AG04449 (cell line): ENCODE measurements around the gene APOBEC3B.
"Not testable (repeated sequence)": the region's sequence is repeated elsewhere in the genome, so short reads cannot be mapped to it uniquely, and the experiment has no call there.

Source experiments
- CTCF ChIA-PET: fragments of 350-600 bp; formaldehyde crosslinking; extraction: SDS; loops from one replicate; lab custom pipeline; 2021; ENCODE audit warnings: antibody characterized with exemption; lab: Yijun Ruan, JAX
- POLR2A ChIA-PET: fragments of 400-600, 350-600 bp; formaldehyde crosslinking; extraction: SDS; loops from one replicate; lab custom pipeline; 2020; ENCODE audit warnings: antibody characterized with exemption, inconsistent platforms; lab: Yijun Ruan, JAX
- DNase-seq: peaks from one replicate; pipeline ENCODE4 v3.0.0-alpha.2; 2010; ENCODE audit warnings: low read depth, low spot score
- H3K4me3 ChIP-seq: 2 replicates; pipeline ENCODE4 v1.5.1; 2011; ENCODE audit warnings: low read depth, mild to moderate bottlenecking, control low read depth, low read length
- TF ChIP-seq, protein P1 (sequence below): IDR thresholded peaks from one replicate; pipeline ENCODE4 v1.5.1; 2011; ENCODE audit warnings: mild to moderate bottlenecking, moderate library complexity, low read length, control low read depth, inconsistent platforms; ENCODE audit not compliant: insufficient read depth; ENCODE audit errors: missing control alignments

Gene APOBEC3B

DNA sequence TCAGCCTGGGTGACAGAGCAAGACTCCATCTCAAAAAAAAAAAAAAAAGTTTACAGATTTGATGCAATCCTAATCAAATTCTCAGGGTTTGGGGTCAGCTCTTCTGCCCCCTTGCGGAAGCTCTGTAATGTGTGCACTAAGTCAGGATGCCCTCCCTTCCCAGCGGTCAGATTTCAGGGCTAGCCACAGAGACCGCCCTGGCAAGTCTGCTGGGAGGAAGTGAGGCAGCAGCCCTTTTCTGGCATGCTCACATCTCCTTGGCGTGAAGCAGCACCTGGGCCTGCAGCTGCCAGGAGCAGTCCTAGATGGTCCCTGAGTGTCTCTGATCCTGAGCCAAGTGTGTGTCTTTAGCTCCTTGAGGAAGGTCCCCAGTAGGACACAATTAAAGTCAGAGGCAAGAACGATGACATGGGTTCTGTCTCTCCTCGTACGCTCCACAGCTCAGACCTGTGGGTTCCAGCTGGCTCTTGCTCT, 21.1 kb downstream of the APOBEC3B start:
- ChIA-PET CTCF (interaction anchor here (0.6 to 12.3 kb wide), 38 partner anchors 8 to 951 kb away, joined by 3 to 238 read pairs (median 4); partner anchors contain the start of genes APOBEC3C, CBX6 and NPTXR), POLR2A (interaction anchor here (0.6 kb wide), 1 partner anchor 308 kb away, joined by 4 read pairs; no protein-coding TSS in a partner anchor)
- peak; percentile 26 for DNase-seq

DNA sequence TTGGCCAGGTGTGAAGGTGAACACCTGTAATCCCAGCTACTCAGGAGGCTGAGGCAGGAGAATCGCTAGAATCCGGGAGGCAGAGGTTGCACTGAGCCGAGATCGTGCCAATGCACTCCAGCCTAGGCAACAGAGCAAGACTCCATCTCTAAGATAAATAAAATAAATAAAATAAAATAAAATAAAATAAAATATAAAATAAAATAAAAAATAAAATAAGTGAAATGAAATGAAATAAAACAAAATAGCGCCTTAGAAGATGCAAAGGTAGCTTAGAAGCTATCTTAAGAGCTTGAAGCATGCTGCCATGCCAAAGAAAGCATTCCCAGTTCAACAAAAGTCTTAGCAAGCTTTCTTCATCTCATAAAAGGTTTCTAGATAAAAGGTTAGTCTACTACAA, 25.0 kb downstream of the APOBEC3B start:
- ChIA-PET CTCF (interaction anchor here (0.7 to 12.3 kb wide), 10 partner anchors 91 to 955 kb away, joined by 3 to 238 read pairs (median 4); partner anchors contain the start of gene CBX6), POLR2A (no interaction called here)
- TF ChIP-seq, protein P1, sequence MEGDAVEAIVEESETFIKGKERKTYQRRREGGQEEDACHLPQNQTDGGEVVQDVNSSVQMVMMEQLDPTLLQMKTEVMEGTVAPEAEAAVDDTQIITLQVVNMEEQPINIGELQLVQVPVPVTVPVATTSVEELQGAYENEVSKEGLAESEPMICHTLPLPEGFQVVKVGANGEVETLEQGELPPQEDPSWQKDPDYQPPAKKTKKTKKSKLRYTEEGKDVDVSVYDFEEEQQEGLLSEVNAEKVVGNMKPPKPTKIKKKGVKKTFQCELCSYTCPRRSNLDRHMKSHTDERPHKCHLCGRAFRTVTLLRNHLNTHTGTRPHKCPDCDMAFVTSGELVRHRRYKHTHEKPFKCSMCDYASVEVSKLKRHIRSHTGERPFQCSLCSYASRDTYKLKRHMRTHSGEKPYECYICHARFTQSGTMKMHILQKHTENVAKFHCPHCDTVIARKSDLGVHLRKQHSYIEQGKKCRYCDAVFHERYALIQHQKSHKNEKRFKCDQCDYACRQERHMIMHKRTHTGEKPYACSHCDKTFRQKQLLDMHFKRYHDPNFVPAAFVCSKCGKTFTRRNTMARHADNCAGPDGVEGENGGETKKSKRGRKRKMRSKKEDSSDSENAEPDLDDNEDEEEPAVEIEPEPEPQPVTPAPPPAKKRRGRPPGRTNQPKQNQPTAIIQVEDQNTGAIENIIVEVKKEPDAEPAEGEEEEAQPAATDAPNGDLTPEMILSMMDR, result no peak
- DNase-seq, result no peak
- H3K4me3 ChIP-seq, result no peak overlapping the region

More for the DNA sequence above, 21.1 kb downstream of the APOBEC3B start:
- no peak overlapping the region for H3K4me3 ChIP-seq
- TF ChIP-seq, protein P1, result peak; percentile 74

DNA sequence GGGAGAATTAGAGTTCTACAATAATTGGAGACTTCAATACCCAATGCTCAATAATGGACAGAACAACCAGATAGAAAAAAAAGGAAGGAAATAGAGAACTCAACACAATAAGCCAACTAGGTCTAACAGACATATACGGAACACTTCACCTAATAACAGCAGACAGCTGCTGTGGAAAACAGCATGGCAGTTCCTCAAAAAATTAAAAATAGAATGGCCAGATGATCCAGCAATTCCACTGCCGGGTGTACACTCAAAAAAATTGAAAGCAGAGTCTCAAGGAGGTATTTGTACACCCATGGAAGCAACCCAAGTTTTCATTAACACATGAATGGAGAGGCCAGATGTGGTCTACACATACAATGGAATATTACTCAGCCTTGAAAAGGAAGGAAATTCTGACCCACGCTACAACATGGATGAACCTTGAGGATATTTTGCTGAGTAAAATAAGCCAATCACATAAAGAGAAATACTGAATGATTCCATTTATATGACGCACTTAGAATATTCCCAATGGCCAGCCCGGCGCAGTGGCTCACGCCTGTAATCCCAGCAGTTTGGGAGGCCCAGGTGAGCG, 26.2 kb downstream of the APOBEC3B start:
- DNase-seq, H3K4me3 ChIP-seq, POLR2A ChIA-PET: not testable (repeated sequence)
- CTCF ChIA-PET, result interaction anchor here (1.0 to 12.3 kb wide), 7 partner anchors 9 to 240 kb away, joined by 3 to 238 read pairs (median 3); partner anchors contain the start of gene CBX6

DNA sequence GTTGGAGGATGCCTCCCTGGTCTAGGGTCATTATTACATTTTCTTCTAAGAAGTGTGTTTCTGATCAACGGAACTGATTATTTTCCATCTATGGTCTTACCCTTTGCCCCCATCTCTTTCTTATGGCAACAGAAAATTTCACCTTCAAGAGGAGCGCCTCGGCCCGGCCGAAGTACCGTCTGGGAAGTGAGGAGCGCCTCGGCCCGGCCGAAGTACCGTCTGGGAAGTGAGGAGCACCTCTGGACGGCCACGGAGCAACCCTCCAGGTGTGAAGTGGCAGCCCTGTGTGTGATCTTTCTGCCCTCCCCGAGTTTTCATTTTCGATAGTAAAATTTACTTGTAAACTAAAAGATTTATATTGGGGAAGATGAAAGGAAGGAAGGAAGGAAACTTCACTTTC, 28.8 kb downstream of the APOBEC3B start:
- CTCF ChIA-PET, result interaction anchor here (1.4 to 12.3 kb wide), 2 partner anchors 99 to 141 kb away, joined by 3 to 238 read pairs; partner anchors contain the start of gene CBX6

DNA sequence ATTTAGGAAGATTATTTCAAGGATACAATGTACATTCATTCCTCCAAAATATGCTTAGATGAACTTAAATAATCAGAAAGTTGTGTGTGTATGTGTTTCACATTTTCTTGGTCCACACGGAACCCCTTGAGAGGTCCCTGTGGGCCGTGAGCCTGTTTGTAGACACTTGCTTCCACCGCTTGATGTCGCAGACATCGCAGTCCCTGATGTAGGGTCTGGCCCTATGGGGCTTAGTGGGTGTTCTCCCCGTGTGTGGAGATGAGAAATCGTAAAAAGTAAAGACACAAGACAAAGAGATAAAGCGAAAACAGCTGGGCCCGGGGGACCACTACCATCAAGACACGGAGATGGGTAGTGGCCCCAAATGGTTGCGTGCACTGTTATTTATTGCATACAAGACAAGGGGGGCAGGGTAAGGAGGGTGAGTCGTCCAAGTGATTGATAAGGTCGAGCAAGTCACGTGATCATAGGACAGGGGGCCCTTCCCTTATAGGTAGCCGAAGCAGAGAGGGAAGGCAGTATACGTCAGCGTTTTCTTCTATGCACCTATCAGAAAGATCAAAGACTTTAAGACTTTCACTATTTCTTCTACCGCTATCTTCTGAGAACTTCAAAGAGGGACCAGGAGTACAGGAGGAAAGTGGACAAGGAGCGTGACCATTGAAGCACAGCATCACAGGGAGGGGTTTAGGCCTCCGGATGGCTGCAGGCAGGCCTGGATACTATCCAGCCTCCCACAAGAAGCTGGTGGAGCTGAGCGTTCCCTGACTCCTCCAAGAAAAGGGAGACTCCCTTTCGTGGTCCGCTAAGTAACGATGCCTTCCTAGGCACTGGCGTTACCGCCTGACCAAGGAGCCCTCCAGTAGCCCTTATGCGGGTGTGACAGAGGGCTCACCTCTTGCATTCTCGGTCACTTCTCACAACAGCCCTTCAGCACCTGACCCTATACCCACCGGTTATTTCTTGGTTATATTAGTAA, 30.7 kb downstream of the APOBEC3B start:
- ChIA-PET POLR2A (no interaction called here), CTCF (interaction anchor here (1.3 to 3.7 kb wide), 2 partner anchors 10 to 142 kb away, joined by 6 to 25 read pairs; partner anchors contain the start of gene CBX6)
- no peak overlapping the region for H3K4me3 ChIP-seq
- DNase-seq, result no peak
- TF ChIP-seq, protein P1, result no peak

More for the DNA sequence above, 28.8 kb downstream of the APOBEC3B start:
- DNase-seq, result no peak
- TF ChIP-seq, protein P1, result no peak
- POLR2A ChIA-PET, result no interaction called here
- H3K4me3 ChIP-seq, result no peak overlapping the region

DNA sequence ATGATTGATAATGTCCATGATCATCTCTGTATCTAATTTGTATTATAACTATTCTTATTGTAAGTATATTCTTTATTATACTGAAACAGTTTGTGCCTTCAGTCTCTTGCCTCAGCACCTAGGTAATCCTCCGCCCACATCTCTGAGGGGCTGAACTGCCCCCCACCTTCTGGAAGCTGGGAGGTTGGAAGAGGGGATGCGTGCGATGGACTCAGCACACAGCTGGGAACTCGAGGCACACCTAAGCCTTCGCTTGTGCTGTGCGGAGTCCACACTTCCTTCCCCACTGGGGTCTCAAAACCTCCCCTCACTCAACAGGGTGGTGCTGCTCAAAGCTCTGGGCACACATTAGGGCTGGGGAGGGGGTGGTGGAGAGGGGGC, 31.4 kb downstream of the APOBEC3B start:
- POLR2A ChIA-PET, DNase-seq: not testable (repeated sequence)
- CTCF ChIA-PET, result interaction anchor here (1.3 to 3.7 kb wide), 2 partner anchors 11 to 143 kb away, joined by 6 to 25 read pairs; partner anchors contain the start of gene CBX6
- H3K4me3 ChIP-seq, result peak overlapping the region; percentile 71; the same call in 1 of the 2 replicates
